ENCODE results near the gene NT5C2. TPM values are rescaled to one million over a fixed set of nuclear protein-coding genes. Genes with fewer than 3 reads are reported as not detected.

The NT5C2 gene
- total and polyA plus RNA-seq, 2 of the 8 experiments (the other 6 are each of a cell fraction or from before 2014, with no cell fraction given), result 35.2 to 106 TPM

DNA sequence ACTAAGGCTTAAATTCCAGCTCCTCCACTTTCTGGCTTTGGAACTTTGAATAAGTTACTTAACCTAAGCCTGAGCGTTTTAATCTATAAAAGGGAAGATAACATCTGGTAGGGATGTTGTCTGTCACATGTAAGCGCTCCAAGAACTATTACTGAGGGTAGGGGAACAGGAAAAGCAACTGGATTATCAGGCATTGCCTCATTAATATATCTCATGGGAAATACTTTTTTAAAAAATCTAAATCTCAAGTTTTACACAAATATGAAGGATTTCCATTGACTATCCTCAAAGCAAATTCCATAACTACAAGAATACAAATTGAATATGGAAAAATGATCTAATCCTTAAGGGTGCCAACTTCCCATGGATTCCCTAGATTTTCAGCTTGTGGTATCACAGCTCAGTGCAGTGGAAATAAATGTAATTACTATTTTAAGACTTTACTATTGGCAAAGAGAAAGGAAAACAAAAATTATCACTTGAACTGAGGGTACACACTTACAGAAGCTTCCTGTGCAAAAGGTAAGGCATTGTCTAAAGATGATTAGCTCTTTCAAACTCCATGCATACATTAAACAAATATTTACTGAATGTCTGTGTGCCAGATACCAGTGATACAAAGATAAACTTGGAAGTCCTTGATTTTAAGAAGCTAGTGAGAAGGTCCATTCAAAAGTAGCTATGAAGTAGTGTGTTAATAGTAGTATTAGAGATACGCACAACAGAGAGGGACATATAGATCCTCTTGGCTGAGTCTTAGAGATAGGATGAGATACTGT lies 38.4 kb downstream of the NT5C2 start (continued):
- TF ChIP-seq RFX5 (IDR thresholded peaks at IDR 0.05; ENCODE audit: borderline replicate concordance, low read depth, low read length) (no peak), HDAC2 (IDR thresholded peaks at IDR 0.05; ENCODE audit: borderline replicate concordance in 1 of 2, low read depth in 2 of 2, low read length in 2 of 2) (no peak)
